Ureter (tissue), 1 donor: ENCODE results near the gene MBD3L4. TPM values are rescaled to one million over a fixed set of nuclear protein-coding genes. Genes with fewer than 3 reads are reported as not detected.

Experiments
- total RNA-seq: library from RNA; stranded (reverse); gene quantifications from one replicate; pipeline ENCODE4 v1.2.4, GENCODE V29; 2023
- donor health status: DM: yes; HTN: yes; CAD: no.

Gene MBD3L4
- total RNA-seq, 1 donor from 2014 or later, result not detected

Other genes starting within 250 kb of the MBD3L4 start
- gene ADGRE1, start 152.6 kb downstream of the MBD3L4 start, total RNA-seq, result 0.36 TPM
- gene MBD3L2B, start 18.7 kb downstream of the MBD3L4 start, total RNA-seq, result not detected
- not detected for gene MBD3L5, start 9.6 kb downstream of the MBD3L4 start, total RNA-seq
- gene MBD3L2, start 9.1 kb upstream of the MBD3L4 start, total RNA-seq, result not detected
- gene MBD3L3, start 18.5 kb upstream of the MBD3L4 start, total RNA-seq, result not detected
- gene ZNF557, start 29.5 kb upstream of the MBD3L4 start, total RNA-seq, result 14.8 TPM